ENCODE results near the gene TRMT1.

The TRMT1 gene

DNA sequence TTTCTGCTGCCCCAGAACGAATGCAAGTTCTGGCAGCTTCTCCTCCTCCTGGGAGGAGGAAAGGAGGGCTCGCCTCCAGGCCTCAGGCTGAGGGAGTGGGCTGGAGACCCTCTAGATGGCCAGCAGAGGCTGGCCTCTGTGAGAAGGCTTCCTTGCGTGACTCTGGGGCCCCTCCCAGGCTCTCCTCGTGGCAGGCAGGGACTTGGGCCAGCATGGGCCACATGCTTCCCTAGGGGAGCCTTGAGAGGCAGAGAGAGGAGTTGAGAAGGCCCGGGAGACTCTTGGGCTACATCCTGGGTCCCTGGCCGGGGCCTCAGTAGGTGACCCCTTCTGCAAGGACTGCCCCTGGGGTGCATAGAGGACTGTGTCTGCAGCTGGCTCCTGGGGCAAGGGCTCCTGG is 39.8 kb downstream of the TRMT1 start:
- no peaks in the 10 kb centered on the region for H3K36me3 ChIP-seq (ENCODE audit: insufficient read depth)
- H3K27ac ChIP-seq = no peak overlapping the region
- no peak overlapping the region for H2AFZ ChIP-seq (ENCODE audit: low read depth)
- peaks cover 53% of the 10 kb centered on the region for H3K27me3 ChIP-seq (ENCODE audit: insufficient read depth, low read depth)
- H3K9ac ChIP-seq = no peak overlapping the region
- H3K4me2 ChIP-seq = no peak overlapping the region
- H3K4me1 ChIP-seq (ENCODE audit: low read depth, poor library complexity, severe bottlenecking) = peaks cover 13% of the 10 kb centered on the region
- no peaks in the 10 kb centered on the region for H3K79me2 ChIP-seq (ENCODE audit: insufficient read depth, low read depth)
- no peaks in the 10 kb centered on the region for H4K20me1 ChIP-seq (ENCODE audit: insufficient read depth)
- TF ChIP-seq, protein P1, sequence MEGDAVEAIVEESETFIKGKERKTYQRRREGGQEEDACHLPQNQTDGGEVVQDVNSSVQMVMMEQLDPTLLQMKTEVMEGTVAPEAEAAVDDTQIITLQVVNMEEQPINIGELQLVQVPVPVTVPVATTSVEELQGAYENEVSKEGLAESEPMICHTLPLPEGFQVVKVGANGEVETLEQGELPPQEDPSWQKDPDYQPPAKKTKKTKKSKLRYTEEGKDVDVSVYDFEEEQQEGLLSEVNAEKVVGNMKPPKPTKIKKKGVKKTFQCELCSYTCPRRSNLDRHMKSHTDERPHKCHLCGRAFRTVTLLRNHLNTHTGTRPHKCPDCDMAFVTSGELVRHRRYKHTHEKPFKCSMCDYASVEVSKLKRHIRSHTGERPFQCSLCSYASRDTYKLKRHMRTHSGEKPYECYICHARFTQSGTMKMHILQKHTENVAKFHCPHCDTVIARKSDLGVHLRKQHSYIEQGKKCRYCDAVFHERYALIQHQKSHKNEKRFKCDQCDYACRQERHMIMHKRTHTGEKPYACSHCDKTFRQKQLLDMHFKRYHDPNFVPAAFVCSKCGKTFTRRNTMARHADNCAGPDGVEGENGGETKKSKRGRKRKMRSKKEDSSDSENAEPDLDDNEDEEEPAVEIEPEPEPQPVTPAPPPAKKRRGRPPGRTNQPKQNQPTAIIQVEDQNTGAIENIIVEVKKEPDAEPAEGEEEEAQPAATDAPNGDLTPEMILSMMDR (conservative IDR thresholded peaks at IDR 0.05; ENCODE audit: low read depth, low read length) = no peak
- H3K4me3 ChIP-seq (IDR thresholded peaks at IDR 0.05; ENCODE audit: insufficient read depth, low read depth, low read length) = no peak overlapping the region

DNA sequence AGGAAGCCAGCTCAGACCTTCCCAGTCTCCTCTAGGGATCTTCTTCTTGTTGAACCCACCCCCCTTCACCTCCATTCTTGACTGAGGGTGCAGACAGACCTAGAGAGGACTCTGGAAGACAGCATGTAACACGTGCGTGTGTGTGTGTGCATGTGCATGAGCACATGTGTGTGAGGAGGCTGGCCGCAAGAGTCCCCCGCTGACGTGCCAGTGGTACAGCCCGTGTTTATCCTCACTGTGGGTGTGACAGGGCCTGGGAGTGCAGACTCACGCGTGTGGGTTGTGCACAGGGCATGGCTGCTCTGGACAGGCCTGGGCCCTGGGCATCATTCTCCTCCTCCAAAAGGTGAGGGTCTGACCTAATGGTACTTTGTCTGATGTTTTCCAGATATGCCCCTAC is 40.2 kb downstream of the TRMT1 start:
- no peak overlapping the region for H2AFZ ChIP-seq (ENCODE audit: low read depth)
- H3K27ac ChIP-seq = no peak overlapping the region
- H4K20me1 ChIP-seq (ENCODE audit: insufficient read depth) = no peaks in the 10 kb centered on the region
- TF ChIP-seq, protein P1 (conservative IDR thresholded peaks at IDR 0.05; ENCODE audit: low read depth, low read length) = no peak
- no peak overlapping the region for H3K4me2 ChIP-seq
- H3K79me2 ChIP-seq (ENCODE audit: insufficient read depth, low read depth) = no peaks in the 10 kb centered on the region
- H3K4me1 ChIP-seq (ENCODE audit: low read depth, poor library complexity, severe bottlenecking) = peaks cover 13% of the 10 kb centered on the region
- no peaks in the 10 kb centered on the region for H3K36me3 ChIP-seq (ENCODE audit: insufficient read depth)
- peaks cover 58% of the 10 kb centered on the region for H3K27me3 ChIP-seq (ENCODE audit: insufficient read depth, low read depth)
- H3K9ac ChIP-seq = no peak overlapping the region
- no peak overlapping the region for H3K4me3 ChIP-seq (IDR thresholded peaks at IDR 0.05; ENCODE audit: insufficient read depth, low read depth, low read length)

DNA sequence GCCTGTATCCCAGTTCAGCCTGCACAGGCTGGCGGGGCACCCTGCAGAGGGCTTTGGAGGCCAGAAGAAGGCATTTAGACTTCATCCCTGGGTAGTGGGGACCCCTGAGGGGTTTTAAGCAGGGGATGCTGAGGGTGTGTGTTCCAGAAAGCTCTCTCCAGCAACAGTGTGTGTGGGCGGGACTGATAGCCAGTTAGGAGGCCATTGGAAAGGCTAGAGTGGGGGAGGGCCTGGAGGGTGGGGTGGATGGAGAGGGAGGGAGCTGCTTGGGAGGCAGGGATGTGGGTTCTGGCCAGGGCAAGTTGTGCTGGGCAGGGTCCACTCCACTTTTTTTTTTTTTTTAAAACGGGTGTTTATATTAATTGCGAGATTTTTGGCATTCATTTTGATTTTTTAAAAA is 42.2 kb downstream of the TRMT1 start:
- Histone ChIP-seq H3K27me3 (ENCODE audit: insufficient read depth, low read depth) (peaks cover 65% of the 10 kb centered on the region), H3K4me3 (IDR thresholded peaks at IDR 0.05; ENCODE audit: insufficient read depth, low read depth, low read length) (no peak overlapping the region), H3K79me2 (ENCODE audit: insufficient read depth, low read depth) (no peaks in the 10 kb centered on the region), H4K20me1 (ENCODE audit: insufficient read depth) (no peaks in the 10 kb centered on the region), H3K27ac (no peak overlapping the region), H3K9ac (no peak overlapping the region), H3K36me3 (ENCODE audit: insufficient read depth) (no peaks in the 10 kb centered on the region), H3K4me2 (no peak overlapping the region), H3K4me1 (ENCODE audit: low read depth, poor library complexity, severe bottlenecking) (peaks cover 10% of the 10 kb centered on the region), H2AFZ (ENCODE audit: low read depth) (no peak overlapping the region)
- TF ChIP-seq, protein P1 (conservative IDR thresholded peaks at IDR 0.05; ENCODE audit: low read depth, low read length) = no peak

- TF ChIP-seq, protein P1 (conservative IDR thresholded peaks at IDR 0.05; ENCODE audit: low read depth, low read length) = no peak
- Histone ChIP-seq H3K4me3 (IDR thresholded peaks at IDR 0.05; ENCODE audit: insufficient read depth, low read depth, low read length) (no peak overlapping the region), H3K9ac (no peak overlapping the region), H4K20me1 (ENCODE audit: insufficient read depth) (no peaks in the 10 kb centered on the region), H3K4me1 (ENCODE audit: low read depth, poor library complexity, severe bottlenecking) (peaks cover 7% of the 10 kb centered on the region), H3K27me3 (ENCODE audit: insufficient read depth, low read depth) (peaks cover 76% of the 10 kb centered on the region), H2AFZ (ENCODE audit: low read depth) (no peak overlapping the region), H3K36me3 (ENCODE audit: insufficient read depth) (no peaks in the 10 kb centered on the region), H3K79me2 (ENCODE audit: insufficient read depth, low read depth) (no peaks in the 10 kb centered on the region), H3K27ac (no peak overlapping the region), H3K4me2 (no peak overlapping the region)
Measured at GRCh38 chr19:13073263-13073662, 43.3 kb downstream of the TRMT1 start.

Data from KMS-11 (cell line).